Stimulated activated CD4-positive, alpha-beta T cell treated with anti-CD3 and anti-CD28 coated beads, TNF-alpha, amount 100 ng/mL, for 24 hours (primary cell): Measurements from ENCODE around the gene STK17A.
"Not testable (repeated sequence)": the region's sequence is repeated elsewhere in the genome, so short reads cannot be mapped to it uniquely, and the experiment has no call there.

Source experiments
- DNase-seq, 3 experiments: peaks; one replicate each; pipeline ENCODE4 v3.0.0-alpha.2; 2020; ENCODE audit warnings: low read depth in 3 of 3

Gene STK17A

DNA sequence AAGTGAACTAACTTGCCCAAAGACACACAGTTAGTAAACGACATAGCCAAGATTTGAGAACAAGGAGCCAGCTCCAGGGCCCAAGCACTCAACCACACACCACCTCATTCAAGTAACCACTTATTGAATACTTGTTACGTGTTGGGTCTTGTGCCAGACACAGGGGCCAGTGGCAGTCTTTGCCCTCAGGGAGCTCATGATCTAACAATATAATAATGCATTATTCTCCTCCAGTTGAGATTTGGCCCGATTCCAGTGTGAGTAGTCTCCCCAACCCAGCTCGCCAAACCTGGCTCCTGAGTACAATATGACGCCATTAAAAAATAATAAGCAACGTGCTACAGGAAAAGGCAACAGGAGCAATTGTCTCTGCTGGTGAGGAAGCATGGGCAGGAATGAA is 14.4 kb upstream of the STK17A start:
- DNase-seq: no peak

DNA sequence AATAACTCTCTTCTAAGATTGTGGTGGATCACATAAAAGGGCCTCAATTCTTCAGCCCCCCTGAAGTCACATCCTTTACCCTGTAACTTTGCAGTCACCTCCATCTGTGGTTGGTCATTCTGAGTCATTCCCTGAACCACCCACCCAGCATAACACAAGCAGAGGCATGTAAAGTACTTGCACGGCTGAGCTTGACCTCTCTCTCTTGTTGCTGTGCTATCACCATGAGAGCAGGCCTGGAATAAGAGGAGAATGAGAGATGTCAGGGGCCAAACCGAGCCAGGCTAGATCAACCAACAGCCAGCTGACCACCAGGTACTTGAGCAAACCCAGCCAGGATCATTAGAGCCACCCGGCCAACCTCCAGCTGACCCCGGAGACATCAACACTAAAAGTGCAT is 13.5 kb upstream of the STK17A start:
- DNase-seq: no peak

- DNase-seq: no peak
Measured at GRCh38 chr7:43570688-43571365, 12.1 kb upstream of the STK17A start.

DNA sequence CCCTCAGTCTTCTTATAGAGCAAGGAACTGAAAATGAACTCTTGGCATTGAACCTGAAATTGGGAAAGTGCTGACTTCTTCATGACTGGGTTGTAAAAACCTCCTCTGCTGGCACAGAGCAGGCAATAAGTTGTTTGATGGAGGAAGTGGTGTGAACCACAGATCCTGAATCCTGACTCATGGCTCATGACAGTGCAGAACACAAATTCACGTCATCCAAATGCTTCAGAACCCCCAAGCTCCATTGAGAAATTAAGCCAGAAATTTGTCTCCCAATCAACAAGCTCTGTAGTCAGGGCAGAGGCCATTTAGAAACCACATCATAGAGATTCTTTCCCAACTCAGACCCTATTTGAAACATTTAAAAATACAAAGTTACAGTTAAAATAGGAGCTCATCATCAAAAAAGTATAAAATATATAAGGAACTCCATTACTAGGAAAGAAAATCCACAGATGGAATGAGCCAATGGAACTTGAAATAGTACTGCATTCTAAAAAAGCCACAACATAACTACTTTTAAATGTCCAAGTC is 10.3 kb upstream of the STK17A start:
- peak in 1 of 3 experiments; percentile 28 for DNase-seq

DNA sequence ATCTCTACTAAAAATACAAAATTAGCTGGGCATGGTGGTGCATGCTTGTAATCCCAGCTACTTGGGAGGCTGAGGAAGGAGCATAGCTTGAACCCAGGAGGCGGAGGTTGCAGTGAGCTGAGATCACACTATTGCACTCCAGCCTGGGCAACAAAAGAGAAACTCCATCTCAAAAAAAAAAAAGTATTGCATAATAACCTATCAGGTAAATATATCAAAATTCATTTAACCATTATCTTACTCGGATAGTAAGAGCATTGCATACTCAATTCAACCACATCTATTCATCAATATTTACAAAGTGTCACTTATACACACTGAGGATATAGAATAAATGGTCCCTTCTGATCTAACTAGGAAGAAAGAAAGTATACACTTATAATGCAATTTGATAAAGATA is 9.1 kb upstream of the STK17A start:
- not testable (repeated sequence) for DNase-seq

DNA sequence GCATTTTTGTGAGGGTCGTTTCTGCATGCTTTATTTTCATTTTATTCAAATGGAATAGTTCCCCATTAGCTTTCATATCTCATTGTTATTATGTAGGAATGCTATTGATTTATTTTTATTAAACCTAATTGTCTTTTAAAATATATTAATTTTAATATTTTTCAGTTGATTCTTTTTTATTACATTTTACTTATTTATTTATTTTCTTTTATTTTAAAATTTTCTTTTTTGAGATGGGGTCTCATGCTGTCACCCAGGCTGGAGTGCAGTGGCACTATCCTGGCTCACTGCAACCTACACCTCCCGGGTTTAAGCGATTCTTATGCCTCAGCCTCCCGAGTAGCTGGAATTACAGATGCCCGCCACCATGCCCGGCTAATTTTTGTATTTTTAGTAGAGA is 7.4 kb upstream of the STK17A start:
- no peak for DNase-seq

- no peak for DNase-seq
Measured at GRCh38 chr7:43576241-43576640, 6.7 kb upstream of the STK17A start.

DNA sequence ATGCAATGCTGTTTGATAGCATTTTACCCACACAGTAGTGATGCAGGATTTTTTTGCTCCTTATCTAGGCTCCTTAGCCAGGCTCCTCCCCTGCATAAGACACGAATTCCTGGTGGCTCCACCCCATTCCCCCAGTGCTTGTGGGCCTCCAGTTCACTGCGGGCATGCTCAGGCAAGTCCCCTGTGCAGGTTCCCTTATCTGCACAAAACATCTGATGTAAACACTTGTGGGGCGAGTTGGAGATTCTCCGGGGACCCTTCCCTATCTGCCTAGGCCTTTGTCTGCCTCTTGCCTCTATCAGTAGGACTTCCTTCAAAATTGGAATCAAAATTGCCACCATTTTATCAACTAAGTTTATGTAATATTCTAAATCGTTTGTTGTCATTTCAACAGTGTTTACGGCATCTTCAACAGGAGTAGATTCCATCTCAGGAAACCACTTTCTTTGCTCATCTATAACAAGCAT is 5.4 kb upstream of the STK17A start:
- no peak for DNase-seq

- peak in 2 of 3 experiments; percentile 32 to 56 for DNase-seq
Measured at GRCh38 chr7:43583424-43584194, 701 bp downstream of the STK17A start.

- DNase-seq: no peak
Measured at GRCh38 chr7:43584195-43584586, 1.3 kb downstream of the STK17A start.

DNA sequence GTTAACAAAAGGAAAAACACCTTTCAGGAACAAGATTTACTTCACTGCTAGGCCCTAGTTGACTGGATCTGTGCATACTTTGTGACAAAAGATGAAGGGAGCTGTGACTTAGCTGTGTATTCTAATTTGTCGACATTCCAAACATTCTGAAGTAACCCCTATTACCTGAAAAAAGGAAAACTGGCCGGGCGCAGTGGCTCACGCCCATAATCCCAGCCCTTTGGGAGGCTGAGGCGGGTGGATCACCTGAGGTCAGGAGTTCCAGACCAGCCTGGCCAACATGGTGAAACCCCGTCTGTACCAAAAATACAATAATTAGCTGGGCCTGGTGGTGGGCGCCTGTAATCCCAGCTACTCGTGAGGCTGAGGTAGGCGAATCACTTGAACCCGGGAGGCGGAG is 1.8 kb downstream of the STK17A start:
- DNase-seq: not testable (repeated sequence)

DNA sequence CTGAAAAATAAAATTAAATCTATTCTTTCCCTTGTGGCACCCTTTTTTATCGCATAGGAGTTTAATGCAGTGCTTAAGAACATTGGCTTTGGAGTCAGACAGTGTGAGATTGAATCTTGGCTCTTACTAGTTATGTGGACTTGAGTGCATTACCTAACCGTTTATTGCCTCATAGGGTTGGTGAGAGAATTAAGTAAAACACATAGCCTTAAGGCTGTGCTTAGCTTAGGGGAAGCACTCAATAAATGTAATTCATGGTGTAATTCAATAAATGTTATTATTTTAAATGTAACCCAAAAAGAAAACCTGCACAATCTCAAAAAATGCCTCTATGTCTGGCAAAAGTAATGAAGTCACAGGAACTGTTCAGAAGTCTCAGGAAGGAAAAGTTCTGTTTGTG is 2.7 kb downstream of the STK17A start:
- no peak for DNase-seq

GRCh38 chr7:43586251-43586900 is 3.5 kb downstream of the STK17A start:
- no peak for DNase-seq

- no peak for DNase-seq
Measured at GRCh38 chr7:43588477-43589132, 5.7 kb downstream of the STK17A start.

GRCh38 chr7:43589133-43589478 is 6.2 kb downstream of the STK17A start:
- no peak for DNase-seq

DNA sequence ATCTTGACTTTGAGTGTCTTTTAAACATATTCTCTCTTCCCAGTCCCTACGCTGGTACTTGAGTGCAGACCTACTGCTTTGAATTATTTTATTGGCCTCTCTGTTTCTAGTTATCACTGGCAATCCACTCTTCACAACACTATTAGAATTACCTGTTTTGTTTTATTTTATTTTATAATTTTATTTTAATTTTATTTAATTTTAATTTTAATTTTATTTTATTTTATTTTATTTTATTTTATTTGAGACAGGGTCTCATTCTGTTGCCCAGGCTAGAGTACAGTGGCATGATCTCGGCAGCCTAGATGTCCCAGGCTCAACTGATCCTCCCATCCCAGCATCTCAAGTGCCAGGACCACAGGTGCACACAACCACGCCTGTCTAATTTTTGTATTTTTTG is 6.8 kb downstream of the STK17A start:
- no peak for DNase-seq

- DNase-seq: no peak
Measured at GRCh38 chr7:43590862-43591557, 8.1 kb downstream of the STK17A start.

DNA sequence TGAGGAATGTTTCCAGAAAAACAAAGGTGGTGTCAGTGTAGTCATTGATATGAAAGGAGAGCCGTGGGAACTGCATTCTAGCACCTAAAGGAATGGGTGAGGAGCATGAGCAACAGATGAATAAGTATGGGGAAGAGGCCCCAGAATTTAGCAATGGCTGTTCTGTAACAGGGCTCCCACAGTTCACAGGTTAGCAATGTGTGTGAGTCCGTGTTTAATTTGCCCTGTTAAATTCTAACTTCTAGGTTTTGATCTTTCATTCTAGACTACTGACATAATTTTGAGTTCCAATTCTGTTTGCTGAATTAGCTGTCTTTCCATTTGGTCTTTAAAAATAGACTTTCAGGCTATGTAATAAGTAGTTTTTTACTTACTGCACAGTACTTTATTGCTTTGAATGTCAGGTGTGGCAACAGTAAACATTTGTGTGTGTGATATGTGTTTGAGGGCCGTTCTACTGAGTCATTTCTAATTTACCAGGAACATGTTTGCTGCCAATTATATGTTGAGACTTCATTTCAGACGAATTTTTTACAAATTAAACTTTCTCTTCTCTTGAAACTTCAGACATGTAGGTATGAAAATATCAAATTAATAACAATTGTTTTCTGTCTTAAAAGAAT is 8.8 kb downstream of the STK17A start:
- DNase-seq: no peak

DNA sequence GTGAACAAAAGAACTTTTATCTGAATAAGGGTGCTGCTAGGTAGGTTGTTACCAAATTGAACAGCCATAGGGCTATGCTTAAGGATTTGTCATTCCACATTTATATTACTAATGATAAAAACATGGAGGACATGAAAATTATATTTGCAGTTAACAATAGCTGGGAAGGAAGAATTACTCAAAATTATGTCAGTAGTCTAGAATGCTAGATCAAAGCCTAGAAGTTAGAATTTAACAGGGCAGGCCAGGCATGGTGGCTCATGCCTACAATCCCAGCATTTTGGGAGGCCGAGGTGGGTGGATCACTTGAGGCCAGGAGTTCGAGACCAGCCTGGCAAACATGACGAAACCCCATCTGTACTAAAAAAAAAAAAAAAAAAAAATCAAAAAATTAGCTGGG is 9.4 kb downstream of the STK17A start:
- no peak for DNase-seq

DNA sequence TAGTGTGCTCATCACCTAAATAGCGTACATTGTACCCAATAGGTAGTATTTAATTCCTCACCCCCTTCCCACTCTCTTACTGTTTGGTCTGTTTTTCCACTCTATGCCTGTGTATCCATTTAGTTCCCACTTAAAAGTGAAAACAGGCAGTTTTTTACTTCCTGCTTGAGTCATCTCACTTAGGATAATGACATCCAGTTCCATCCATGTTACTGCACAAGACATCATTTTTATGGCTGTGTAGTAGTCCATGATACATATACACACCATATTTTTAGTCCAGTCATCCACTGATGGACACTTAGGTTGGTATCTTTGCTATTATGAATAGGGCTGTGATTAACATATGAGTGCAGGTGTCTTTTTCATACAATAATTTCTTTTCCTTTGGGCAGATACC is 10.1 kb downstream of the STK17A start:
- no peak for DNase-seq

DNA sequence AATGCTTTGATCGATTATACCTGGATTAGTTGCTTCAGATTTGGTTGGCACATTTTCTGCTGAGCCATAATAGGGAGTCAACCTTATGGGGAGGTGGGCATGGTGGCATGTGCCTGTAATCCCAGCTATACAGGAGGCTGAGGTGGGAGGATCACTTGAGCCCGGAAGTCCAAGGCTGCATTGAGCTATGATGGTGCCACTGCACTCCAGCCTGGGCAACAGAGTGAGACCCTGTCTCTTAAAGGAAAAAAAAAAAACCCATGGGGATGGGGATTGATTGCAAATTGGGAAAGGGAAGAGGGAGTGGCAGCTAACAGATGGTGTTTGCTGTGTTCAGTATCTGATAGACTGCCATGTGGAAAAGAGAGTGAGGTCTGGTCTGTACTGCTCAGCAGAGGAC is 11.1 kb downstream of the STK17A start:
- DNase-seq: no peak
